Neural cell (in vitro differentiated cells): ENCODE results near the gene UBASH3A. TPM values are rescaled to one million over a fixed set of nuclear protein-coding genes. Genes with fewer than 3 reads are reported as not detected.

Experiments
- H2AFZ ChIP-seq: fragments of 200-600, 300-800 bp; sonication (generic), shearing (Covaris generic); 2 replicates; pipeline ENCODE4 v1.6.0; 2014; ENCODE audit warnings: low read depth, mild to moderate bottlenecking, antibody characterized with exemption, low read length, moderate library complexity
- H3F3A ChIP-seq: fragments of 200-600 bp; shearing (Covaris generic); 2 replicates; pipeline ENCODE4 v1.6.1; 2016; ENCODE audit warnings: mild to moderate bottlenecking, moderate library complexity, mixed read lengths, antibody characterized with exemption, low read length; ENCODE audit not compliant: insufficient read depth, poor library complexity, severe bottlenecking
- H3K27ac ChIP-seq: fragments of 200-600, 300-800 bp; sonication (generic), shearing (Covaris generic); 2 replicates; pipeline ENCODE4 v1.5.1; 2014; ENCODE audit warnings: mild to moderate bottlenecking, low read length, moderate library complexity
- H3K27me3 ChIP-seq: fragments of 300-800, 200-600 bp; sonication (generic), shearing (Covaris generic); 2 replicates; pipeline ENCODE4 v1.6.0; 2014; ENCODE audit warnings: mild to moderate bottlenecking, low read depth, low read length, moderate library complexity; ENCODE audit not compliant: insufficient read depth
- H3K36me3 ChIP-seq: fragments of 300-800, 200-600 bp; sonication (generic), shearing (Covaris generic); 2 replicates; pipeline ENCODE4 v1.5.1; 2014; ENCODE audit warnings: mild to moderate bottlenecking, antibody characterized with exemption, low read length, moderate library complexity; ENCODE audit not compliant: insufficient read depth
- H3K4me2 ChIP-seq: fragments of 300-800, 200-600 bp; sonication (generic), shearing (Covaris generic); 2 replicates; pipeline ENCODE4 v1.6.0; 2014; ENCODE audit warnings: mild to moderate bottlenecking, low read length
- H3K4me3 ChIP-seq: fragments of 300-800, 200-600 bp; sonication (generic), shearing (Covaris generic); 2 replicates; pipeline ENCODE4 v1.5.1; 2014; ENCODE audit warnings: mild to moderate bottlenecking, low read length, moderate library complexity
- H3K79me2 ChIP-seq: fragments of 200-600 bp; shearing (Covaris generic); replicated peaks from 2 replicates; pipeline ENCODE4 v1.6.0; 2014; ENCODE audit warnings: mild to moderate bottlenecking, low read length, moderate library complexity; ENCODE audit not compliant: insufficient read depth
- H3K9ac ChIP-seq: fragments of 300-800, 200-600 bp; sonication (generic), shearing (Covaris generic); 2 replicates; pipeline ENCODE4 v1.6.1; 2016; ENCODE audit warnings: mild to moderate bottlenecking, low read length, mixed read lengths
- H3K9me2 ChIP-seq: fragments of 200-600 bp; shearing (Covaris generic); 2 replicates; pipeline ENCODE4 v1.6.1; 2016; ENCODE audit warnings: mild to moderate bottlenecking, low read length, mixed read lengths; ENCODE audit not compliant: insufficient read depth
- H3K9me3 ChIP-seq: fragments of 200-600, 300-800 bp; sonication (generic), shearing (Covaris generic); 2 replicates; pipeline ENCODE4 v1.6.1; 2016; ENCODE audit warnings: mild to moderate bottlenecking, mixed run types, low read length, moderate library complexity, mixed read lengths
- H4K20me1 ChIP-seq: fragments of 200-600 bp; shearing (Covaris generic); 2 replicates; pipeline ENCODE4 v1.6.1; 2016; ENCODE audit warnings: mild to moderate bottlenecking, mixed run types; ENCODE audit not compliant: insufficient read depth
- EP300 ChIP-seq: fragments of 450-650 bp; conservative IDR thresholded peaks from 2 replicates; pipeline ENCODE4 v1.6.1; 2014; ENCODE audit warnings: antibody characterized with exemption, mild to moderate bottlenecking, moderate library complexity; ENCODE audit not compliant: poor library complexity, severe bottlenecking
- EZH2 ChIP-seq: fragments of 200-600, 300-800 bp; shearing (Covaris generic), sonication (generic); IDR thresholded peaks from 2 replicates; pipeline ENCODE4 v1.6.1; 2014; ENCODE audit warnings: antibody characterized with exemption, low read length, borderline replicate concordance, mild to moderate bottlenecking; ENCODE audit not compliant: insufficient read depth, poor library complexity, severe bottlenecking
- MXI1 ChIP-seq: fragments of 450-650 bp; conservative IDR thresholded peaks from 2 replicates; pipeline ENCODE4 v1.6.1; 2014; ENCODE audit warnings: antibody characterized with exemption, mild to moderate bottlenecking; ENCODE audit not compliant: poor library complexity, severe bottlenecking
- POLR2AphosphoS5 ChIP-seq: IDR thresholded peaks from 2 replicates; pipeline ENCODE4 v1.6.1; 2012
- RAD21 ChIP-seq: fragments of 450-650 bp; conservative IDR thresholded peaks from 2 replicates; pipeline ENCODE4 v1.6.1; 2014; ENCODE audit warnings: antibody characterized with exemption, mild to moderate bottlenecking, moderate library complexity
- SMC3 ChIP-seq: fragments of 450-650 bp; conservative IDR thresholded peaks from 2 replicates; pipeline ENCODE4 v1.6.1; 2014; ENCODE audit warnings: antibody characterized with exemption, mild to moderate bottlenecking, moderate library complexity; ENCODE audit not compliant: poor library complexity
- TAF1 ChIP-seq: IDR thresholded peaks from 2 replicates; pipeline ENCODE4 v1.6.1; 2012; ENCODE audit warnings: low read depth
- polyA plus RNA-seq: library from polyadenylated mRNA; depleted of rRNA; stranded (reverse); fragments of >200 nt; gene quantifications from 2 replicates; pipeline ENCODE4 v1.2.3, GENCODE V29; 2014
- TF ChIP-seq, protein P1 (sequence below): IDR thresholded peaks from 2 replicates; pipeline ENCODE4 v1.6.1; 2012; ENCODE audit warnings: borderline replicate concordance
- TF ChIP-seq, protein P2 (sequence below): fragments of 450-650 bp; IDR thresholded peaks from 2 replicates; pipeline ENCODE4 v1.5.1; 2014; ENCODE audit warnings: antibody characterized with exemption, mild to moderate bottlenecking, moderate library complexity; ENCODE audit not compliant: poor library complexity, severe bottlenecking

UBASH3A gene
- polyA plus RNA-seq, 1 donor from 2014 or later: not detected

DNA sequence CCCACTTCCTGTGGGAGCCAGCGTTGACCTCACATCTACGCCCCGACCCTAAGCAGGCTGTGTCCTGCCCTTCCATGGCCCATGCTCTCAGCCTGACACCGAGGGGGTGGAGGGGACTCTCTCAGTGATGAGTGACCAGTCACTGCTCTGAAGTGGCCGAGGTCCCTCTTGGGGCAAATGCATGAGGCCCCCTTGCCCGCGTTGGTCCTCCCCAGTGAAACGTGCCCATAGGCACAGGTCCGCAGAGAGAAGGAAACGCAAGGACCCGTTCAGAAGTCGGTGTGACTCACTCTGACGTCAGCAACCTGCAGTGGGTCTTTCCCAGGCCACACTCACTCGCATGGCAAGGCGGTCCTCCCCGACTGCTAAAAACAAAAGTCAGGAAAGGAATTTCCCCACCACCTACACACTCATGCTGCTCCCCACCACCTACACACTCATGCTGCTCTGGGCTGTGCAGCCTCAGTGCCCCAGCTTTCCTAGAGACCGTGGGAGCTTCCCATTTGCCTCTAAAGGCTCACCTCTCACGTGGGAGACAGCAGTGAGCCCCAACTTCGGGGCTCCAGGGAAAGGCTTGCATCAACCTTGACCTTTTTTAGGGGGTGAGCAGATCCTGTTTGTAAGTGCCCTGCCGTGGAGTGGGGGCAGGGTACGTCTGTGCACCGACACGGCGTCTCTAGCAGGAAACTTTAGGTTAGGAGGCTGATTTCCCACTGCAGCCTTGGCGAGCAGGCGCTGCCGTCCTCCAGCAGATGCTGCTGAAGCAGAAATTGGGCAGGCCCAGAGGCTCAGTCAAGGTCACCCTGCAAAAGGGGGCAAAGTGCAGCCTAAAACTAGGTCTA is 11.4 kb downstream of the UBASH3A start:
- Histone ChIP-seq H3K9ac (no peak overlapping the region), H3K9me2 (no peaks in the 10 kb centered on the region), H3K27me3 (no peaks in the 10 kb centered on the region), H4K20me1 (no peaks in the 10 kb centered on the region), H3K4me3 (no peak overlapping the region), H3K4me2 (no peak overlapping the region), H3K9me3 (no peaks in the 10 kb centered on the region), H2AFZ (no peak overlapping the region), H3F3A (no peaks in the 10 kb centered on the region), H3K79me2 (no peaks in the 10 kb centered on the region), H3K27ac (no peak overlapping the region), H3K36me3 (no peaks in the 10 kb centered on the region)
- TF ChIP-seq RAD21: no peak
- no peak for TF ChIP-seq EP300
- no peak for TF ChIP-seq POLR2AphosphoS5
- no peak for TF ChIP-seq TAF1
- TF ChIP-seq, protein P1, sequence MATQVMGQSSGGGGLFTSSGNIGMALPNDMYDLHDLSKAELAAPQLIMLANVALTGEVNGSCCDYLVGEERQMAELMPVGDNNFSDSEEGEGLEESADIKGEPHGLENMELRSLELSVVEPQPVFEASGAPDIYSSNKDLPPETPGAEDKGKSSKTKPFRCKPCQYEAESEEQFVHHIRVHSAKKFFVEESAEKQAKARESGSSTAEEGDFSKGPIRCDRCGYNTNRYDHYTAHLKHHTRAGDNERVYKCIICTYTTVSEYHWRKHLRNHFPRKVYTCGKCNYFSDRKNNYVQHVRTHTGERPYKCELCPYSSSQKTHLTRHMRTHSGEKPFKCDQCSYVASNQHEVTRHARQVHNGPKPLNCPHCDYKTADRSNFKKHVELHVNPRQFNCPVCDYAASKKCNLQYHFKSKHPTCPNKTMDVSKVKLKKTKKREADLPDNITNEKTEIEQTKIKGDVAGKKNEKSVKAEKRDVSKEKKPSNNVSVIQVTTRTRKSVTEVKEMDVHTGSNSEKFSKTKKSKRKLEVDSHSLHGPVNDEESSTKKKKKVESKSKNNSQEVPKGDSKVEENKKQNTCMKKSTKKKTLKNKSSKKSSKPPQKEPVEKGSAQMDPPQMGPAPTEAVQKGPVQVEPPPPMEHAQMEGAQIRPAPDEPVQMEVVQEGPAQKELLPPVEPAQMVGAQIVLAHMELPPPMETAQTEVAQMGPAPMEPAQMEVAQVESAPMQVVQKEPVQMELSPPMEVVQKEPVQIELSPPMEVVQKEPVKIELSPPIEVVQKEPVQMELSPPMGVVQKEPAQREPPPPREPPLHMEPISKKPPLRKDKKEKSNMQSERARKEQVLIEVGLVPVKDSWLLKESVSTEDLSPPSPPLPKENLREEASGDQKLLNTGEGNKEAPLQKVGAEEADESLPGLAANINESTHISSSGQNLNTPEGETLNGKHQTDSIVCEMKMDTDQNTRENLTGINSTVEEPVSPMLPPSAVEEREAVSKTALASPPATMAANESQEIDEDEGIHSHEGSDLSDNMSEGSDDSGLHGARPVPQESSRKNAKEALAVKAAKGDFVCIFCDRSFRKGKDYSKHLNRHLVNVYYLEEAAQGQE: no peak
- TF ChIP-seq, protein P2, sequence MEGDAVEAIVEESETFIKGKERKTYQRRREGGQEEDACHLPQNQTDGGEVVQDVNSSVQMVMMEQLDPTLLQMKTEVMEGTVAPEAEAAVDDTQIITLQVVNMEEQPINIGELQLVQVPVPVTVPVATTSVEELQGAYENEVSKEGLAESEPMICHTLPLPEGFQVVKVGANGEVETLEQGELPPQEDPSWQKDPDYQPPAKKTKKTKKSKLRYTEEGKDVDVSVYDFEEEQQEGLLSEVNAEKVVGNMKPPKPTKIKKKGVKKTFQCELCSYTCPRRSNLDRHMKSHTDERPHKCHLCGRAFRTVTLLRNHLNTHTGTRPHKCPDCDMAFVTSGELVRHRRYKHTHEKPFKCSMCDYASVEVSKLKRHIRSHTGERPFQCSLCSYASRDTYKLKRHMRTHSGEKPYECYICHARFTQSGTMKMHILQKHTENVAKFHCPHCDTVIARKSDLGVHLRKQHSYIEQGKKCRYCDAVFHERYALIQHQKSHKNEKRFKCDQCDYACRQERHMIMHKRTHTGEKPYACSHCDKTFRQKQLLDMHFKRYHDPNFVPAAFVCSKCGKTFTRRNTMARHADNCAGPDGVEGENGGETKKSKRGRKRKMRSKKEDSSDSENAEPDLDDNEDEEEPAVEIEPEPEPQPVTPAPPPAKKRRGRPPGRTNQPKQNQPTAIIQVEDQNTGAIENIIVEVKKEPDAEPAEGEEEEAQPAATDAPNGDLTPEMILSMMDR: no peak
- TF ChIP-seq SMC3: no peak
- no peak for TF ChIP-seq EZH2
- no peak for TF ChIP-seq MXI1

DNA sequence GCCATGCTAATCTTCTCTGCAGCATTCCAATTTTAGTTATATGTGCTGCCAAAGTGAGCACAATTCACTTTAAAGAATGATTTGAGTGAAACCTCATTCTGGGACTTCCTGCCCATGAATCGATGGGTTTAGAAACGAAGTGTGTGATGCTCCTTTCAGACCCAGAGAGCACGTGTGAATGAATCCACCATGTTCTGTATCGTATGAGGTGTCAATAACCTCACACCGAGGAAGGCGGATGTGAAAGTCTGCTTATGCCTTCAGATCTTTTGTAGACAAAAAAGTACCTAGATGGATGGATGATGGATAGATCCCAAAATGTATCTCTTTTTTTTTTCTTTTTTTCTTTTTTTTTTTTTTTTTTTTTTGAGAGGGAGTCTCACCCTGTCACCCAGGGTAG is 13.8 kb downstream of the UBASH3A start:
- TF ChIP-seq, protein P1: no peak
- TF ChIP-seq, protein P2: no peak
- no peak for TF ChIP-seq POLR2AphosphoS5
- no peak for TF ChIP-seq MXI1
- no peak for TF ChIP-seq EZH2
- TF ChIP-seq RAD21: no peak
- H3F3A ChIP-seq: no peaks in the 10 kb centered on the region
- H4K20me1 ChIP-seq: no peaks in the 10 kb centered on the region
- no peaks in the 10 kb centered on the region for H3K27me3 ChIP-seq
- H3K79me2 ChIP-seq: no peaks in the 10 kb centered on the region
- no peak overlapping the region for H2AFZ ChIP-seq
- no peaks in the 10 kb centered on the region for H3K9me2 ChIP-seq
- peaks cover 6% of the 10 kb centered on the region for H3K9me3 ChIP-seq
- H3K27ac ChIP-seq: no peak overlapping the region
- no peak overlapping the region for H3K4me2 ChIP-seq
- H3K4me3 ChIP-seq: no peak overlapping the region
- H3K36me3 ChIP-seq: no peaks in the 10 kb centered on the region
- H3K9ac ChIP-seq: no peak overlapping the region
